Adipocyte (in vitro differentiated cells): ENCODE measurements around the gene CLASP1.
"Not testable (repeated sequence)": the region's sequence is repeated elsewhere in the genome, so short reads cannot be mapped to it uniquely, and the experiment has no call there.

Experiments
- DNase-seq: peaks from one replicate; pipeline ENCODE4 v3.0.0-alpha.2; 2015; ENCODE audit warnings: low read depth
- H3K27me3 ChIP-seq: replicated peaks from 2 replicates; pipeline ENCODE4 v1.7.0; 2013; ENCODE audit warnings: mild to moderate bottlenecking, low read length, moderate library complexity; ENCODE audit not compliant: control insufficient read depth, insufficient read depth
- H3K36me3 ChIP-seq: 2 replicates; pipeline ENCODE4 v1.7.0; 2013; ENCODE audit warnings: low read length, mild to moderate bottlenecking, moderate library complexity; ENCODE audit not compliant: control insufficient read depth, insufficient read depth, severe bottlenecking
- H3K4me1 ChIP-seq: 2 replicates; pipeline ENCODE4 v1.7.0; 2013; ENCODE audit warnings: mild to moderate bottlenecking, low read length, moderate library complexity; ENCODE audit not compliant: control insufficient read depth, insufficient read depth
- H3K4me3 ChIP-seq: 2 replicates; pipeline ENCODE4 v1.7.0; 2013; ENCODE audit warnings: mild to moderate bottlenecking, low read length, moderate library complexity
- H3K9ac ChIP-seq: 2 replicates; pipeline ENCODE4 v1.7.0; 2013; ENCODE audit warnings: mild to moderate bottlenecking, low read length, moderate library complexity
- H3K9me3 ChIP-seq: 2 replicates; pipeline ENCODE4 v1.7.0; 2013; ENCODE audit warnings: mild to moderate bottlenecking, low read length, moderate library complexity; ENCODE audit not compliant: control insufficient read depth

The CLASP1 gene

DNA sequence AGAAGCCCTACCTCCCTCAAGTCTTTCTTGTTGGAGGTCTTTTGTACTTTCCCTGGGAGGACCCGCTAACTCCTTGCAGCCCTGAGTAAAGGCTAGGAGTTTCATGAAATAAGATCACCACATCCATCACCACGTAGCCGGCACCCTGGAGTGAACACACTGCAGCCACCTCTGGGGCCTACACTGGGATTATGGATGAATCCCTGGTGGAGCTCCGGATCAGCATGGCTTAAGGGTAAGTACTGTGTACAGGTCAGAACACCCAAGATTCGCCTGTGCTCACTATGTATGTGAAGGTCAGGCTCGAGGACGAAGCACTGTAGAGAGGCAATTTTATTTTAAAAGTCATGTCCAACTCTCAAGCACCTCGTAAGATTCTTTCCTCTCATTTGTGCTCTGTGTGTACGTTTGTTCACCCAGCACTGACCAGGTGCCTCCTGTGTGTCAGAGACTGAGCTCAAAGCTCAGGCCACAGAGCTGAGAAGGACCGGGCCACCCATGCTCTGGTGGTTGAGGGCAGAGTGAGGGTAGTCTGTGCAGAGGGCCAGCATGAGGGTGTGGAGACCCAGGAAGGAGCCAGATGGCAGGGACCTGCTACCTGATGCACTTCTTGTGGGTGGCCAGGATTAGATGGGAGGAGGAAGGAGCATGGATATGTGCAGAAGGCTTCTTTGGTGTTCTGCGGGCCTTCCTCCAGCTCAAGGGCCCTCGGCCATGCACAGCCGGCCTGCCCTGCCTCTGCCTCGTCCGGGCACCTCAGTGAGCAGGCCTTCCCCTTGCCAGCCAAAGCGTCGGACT, 297.5 kb downstream of the CLASP1 start:
- DNase-seq: no peak
- no peaks in the 10 kb centered on the region for H3K9me3 ChIP-seq
- peaks cover 89% of the 10 kb centered on the region for H3K36me3 ChIP-seq
- H3K4me1 ChIP-seq: no peaks in the 10 kb centered on the region
- H3K27me3 ChIP-seq: no peaks in the 10 kb centered on the region
- H3K9ac ChIP-seq: no peak overlapping the region
- no peak overlapping the region for H3K4me3 ChIP-seq

DNA sequence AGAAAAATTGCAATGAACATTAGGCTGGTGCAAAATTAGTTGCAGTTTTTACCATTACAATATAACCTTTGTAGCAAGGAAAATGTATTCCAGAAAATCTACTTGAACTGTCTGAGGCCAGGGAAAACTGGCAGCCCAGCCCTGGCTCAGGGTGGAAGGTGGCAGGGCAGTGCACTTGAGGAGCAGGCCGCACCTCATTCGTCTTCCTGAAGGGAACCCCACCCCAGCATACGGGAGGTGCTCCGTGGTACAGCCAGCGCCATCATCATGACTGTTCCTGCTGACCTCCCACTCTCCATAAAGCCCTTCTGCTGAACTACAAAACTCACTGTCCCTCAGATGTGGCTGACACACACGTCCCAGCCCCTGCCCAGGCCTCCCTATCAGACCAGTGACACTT, 298.4 kb downstream of the CLASP1 start:
- DNase-seq: no peak
- Histone ChIP-seq H3K36me3 (peaks cover 92% of the 10 kb centered on the region), H3K9me3 (no peaks in the 10 kb centered on the region), H3K27me3 (no peaks in the 10 kb centered on the region), H3K4me1 (no peaks in the 10 kb centered on the region), H3K4me3 (no peak overlapping the region), H3K9ac (no peak overlapping the region)

DNA sequence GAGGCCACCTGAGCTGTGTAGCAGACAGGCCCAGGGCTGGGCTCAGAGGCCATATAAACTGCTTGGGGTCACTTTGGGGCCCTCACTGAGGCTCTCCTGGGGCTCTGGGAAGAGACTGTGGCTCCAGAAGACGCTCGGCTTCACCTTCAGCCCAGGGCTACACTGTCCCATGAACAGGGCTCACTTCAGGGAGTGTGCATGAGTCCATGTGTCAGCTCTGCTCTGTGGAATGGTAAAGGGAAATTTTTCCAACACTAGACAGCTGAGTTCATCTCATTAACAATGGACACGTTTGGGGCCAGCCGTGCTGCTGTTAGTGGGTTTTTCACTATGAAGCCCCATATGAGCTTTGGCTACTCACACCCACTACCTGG, 298.9 kb downstream of the CLASP1 start:
- DNase-seq: no peak
- no peaks in the 10 kb centered on the region for H3K9me3 ChIP-seq
- no peaks in the 10 kb centered on the region for H3K4me1 ChIP-seq
- no peaks in the 10 kb centered on the region for H3K27me3 ChIP-seq
- H3K9ac ChIP-seq: no peak overlapping the region
- H3K36me3 ChIP-seq: peaks cover 95% of the 10 kb centered on the region
- no peak overlapping the region for H3K4me3 ChIP-seq

DNA sequence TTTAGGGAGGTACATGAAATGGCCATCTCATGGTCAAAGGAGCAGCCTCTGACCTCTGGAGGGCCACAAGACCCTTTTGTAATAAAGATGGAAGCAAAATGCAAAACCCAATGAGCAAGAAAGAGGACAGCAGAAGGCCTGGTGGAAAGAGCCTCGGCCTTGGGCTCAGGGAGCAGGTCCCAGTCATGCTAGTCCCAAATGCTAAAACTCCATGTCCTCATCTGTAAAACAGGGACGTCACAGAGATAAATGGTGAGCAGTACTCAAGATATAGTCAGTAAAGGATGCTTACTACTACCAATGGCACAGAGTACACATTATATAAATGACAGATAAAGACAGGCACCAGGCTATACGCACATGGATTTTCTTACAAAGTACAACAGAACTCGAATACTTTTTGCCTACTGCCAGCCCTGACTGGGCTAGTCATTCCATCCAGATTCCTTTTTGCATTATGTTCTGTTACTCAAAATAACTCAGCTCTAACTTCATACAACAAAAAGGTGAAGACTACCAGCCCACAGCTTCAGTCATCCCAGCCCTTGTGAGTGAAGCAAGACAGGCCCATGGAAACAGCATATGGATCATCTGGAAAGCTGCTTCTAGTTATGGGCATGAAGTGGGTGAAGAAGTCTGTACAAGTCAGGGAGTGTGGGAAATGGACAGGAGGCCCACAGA, 299.4 kb downstream of the CLASP1 start:
- Histone ChIP-seq H3K9ac (no peak overlapping the region), H3K9me3 (no peaks in the 10 kb centered on the region), H3K27me3 (no peaks in the 10 kb centered on the region), H3K4me3 (no peak overlapping the region), H3K36me3 (peaks cover 95% of the 10 kb centered on the region), H3K4me1 (no peaks in the 10 kb centered on the region)
- no peak for DNase-seq

GRCh38 chr2:121348128-121348740, 301.0 kb downstream of the CLASP1 start:
- Histone ChIP-seq H3K9ac (no peak overlapping the region), H3K36me3 (peaks cover 85% of the 10 kb centered on the region), H3K9me3 (no peaks in the 10 kb centered on the region), H3K27me3 (no peaks in the 10 kb centered on the region), H3K4me1 (no peaks in the 10 kb centered on the region), H3K4me3 (no peak overlapping the region)
- DNase-seq: no peak

DNA sequence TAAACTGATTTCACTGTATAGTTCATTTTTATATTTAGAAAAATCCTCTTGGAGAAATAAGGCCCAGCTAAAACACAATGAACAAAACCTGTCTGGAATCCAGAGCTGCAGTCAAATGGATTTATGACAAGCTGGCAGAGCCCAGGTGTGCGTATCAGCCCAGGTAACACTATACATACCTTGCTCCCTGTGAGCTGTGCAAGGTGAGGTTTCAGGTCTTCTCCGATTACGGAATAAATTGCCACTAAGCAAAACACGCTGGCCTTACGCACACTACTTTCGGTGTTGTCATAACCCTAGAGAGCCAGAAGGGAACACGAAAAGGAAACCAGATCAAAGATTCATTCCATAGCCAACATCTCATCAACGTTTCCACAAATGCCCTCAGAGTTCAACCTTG, 302.4 kb downstream of the CLASP1 start:
- no peak overlapping the region for H3K4me3 ChIP-seq
- H3K36me3 ChIP-seq: peaks cover 82% of the 10 kb centered on the region
- peaks cover 5% of the 10 kb centered on the region for H3K4me1 ChIP-seq
- no peak for DNase-seq
- H3K9me3 ChIP-seq: no peaks in the 10 kb centered on the region
- H3K27me3 ChIP-seq: no peaks in the 10 kb centered on the region
- no peak overlapping the region for H3K9ac ChIP-seq

GRCh38 chr2:121346407-121346806, 302.9 kb downstream of the CLASP1 start:
- Histone ChIP-seq H3K9ac (no peak overlapping the region), H3K27me3 (no peaks in the 10 kb centered on the region), H3K4me3 (no peak overlapping the region), H3K9me3 (no peaks in the 10 kb centered on the region), H3K4me1 (peaks cover 5% of the 10 kb centered on the region), H3K36me3 (peaks cover 81% of the 10 kb centered on the region)
- DNase-seq: no peak

DNA sequence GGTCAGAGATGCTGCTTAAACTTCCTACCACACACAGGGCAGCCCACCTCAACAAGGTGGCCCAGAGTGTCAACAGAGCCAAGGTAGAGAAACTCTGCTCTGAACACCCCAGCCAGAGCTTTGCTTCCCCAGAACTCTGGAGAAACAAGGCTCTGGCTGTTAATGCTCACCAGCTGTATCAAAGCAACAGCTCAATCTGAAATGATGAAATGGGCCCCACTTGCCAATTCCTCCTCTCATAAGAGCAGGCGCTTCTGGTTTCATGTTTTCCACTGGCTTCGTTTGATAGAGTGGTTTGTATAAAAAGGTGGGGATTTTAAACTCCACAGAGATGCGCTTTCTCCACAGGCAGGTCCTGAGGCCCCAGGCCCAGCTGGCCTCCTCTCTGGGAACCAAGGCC, 303.4 kb downstream of the CLASP1 start:
- H3K36me3 ChIP-seq: peaks cover 81% of the 10 kb centered on the region
- no peaks in the 10 kb centered on the region for H3K9me3 ChIP-seq
- H3K4me3 ChIP-seq: no peak overlapping the region
- no peaks in the 10 kb centered on the region for H3K27me3 ChIP-seq
- H3K4me1 ChIP-seq: peaks cover 5% of the 10 kb centered on the region
- H3K9ac ChIP-seq: no peak overlapping the region
- DNase-seq: peak; percentile 34

- peaks cover 81% of the 10 kb centered on the region for H3K36me3 ChIP-seq
- no peaks in the 10 kb centered on the region for H3K27me3 ChIP-seq
- DNase-seq: no peak
- no peak overlapping the region for H3K9ac ChIP-seq
- H3K4me1 ChIP-seq: peaks cover 5% of the 10 kb centered on the region
- H3K9me3 ChIP-seq: no peaks in the 10 kb centered on the region
- no peak overlapping the region for H3K4me3 ChIP-seq
These were observed 304.2 kb downstream of the CLASP1 start for GRCh38 chr2:121345101-121345500.

DNA sequence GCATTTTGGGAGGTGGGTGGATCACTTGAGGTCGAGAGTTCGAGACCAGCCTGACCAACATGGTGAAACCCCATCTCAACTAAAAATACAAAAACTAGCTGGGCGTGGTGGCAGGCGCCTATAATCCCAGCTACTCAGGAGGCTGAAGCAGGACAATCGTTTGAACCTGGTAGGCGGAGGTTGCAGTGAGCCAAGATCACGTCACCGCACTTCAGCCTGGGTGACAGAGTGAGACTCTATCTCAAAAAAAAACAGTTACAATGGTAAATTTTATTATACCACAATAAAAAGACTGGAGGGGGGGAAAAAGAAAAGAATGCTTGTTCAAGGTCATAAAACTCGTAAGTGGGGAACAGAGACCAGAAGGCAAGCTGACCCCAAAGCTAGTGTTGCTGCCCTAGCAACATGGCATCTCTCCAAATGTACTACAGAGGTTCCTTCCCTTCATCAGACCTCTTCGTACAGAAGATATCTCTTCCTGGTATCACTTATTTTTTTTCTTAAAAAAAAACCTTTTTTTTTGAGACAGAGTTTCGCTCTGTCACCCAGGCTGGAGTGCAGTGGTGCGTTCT, 305.3 kb downstream of the CLASP1 start:
- not testable (repeated sequence) for H3K9ac ChIP-seq
- H3K36me3 ChIP-seq: peaks cover 82% of the 10 kb centered on the region

DNA sequence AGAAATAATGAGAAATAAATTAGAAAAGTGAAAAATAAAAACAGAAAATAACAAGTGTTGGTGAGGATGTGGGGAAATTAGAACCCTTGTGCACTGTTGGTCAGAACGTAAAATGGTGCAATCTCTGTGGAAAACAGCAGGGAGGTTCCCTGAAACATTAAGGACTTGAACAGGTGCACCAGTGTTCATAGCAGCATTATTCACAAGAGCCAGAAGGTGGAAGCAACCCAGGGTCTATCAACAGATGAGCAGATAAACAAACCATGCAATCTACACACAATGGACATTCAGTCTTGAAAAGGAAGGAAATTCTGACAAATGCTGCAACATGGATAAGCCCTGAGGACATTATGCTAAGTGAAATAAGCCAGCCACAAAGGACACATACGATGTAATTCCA, 306.1 kb downstream of the CLASP1 start:
- Histone ChIP-seq H3K9ac (no peak overlapping the region), H3K4me3 (no peak overlapping the region), H3K9me3 (no peaks in the 10 kb centered on the region), H3K36me3 (peaks cover 83% of the 10 kb centered on the region), H3K27me3 (no peaks in the 10 kb centered on the region), H3K4me1 (peaks cover 5% of the 10 kb centered on the region)
- DNase-seq: no peak

More for the DNA sequence above, 305.3 kb downstream of the CLASP1 start:
- H3K4me1 ChIP-seq, DNase-seq, H3K27me3 ChIP-seq, H3K9me3 ChIP-seq, H3K4me3 ChIP-seq: not testable (repeated sequence)
